Activated CD8-positive, alpha-beta memory T cell treated with anti-CD3 and anti-CD28 coated beads, Interleukin-2, amount 10 ng/mL, durations not matched to agents 7 days and 5 days (primary cell): ENCODE data around the gene TUBB4B. TPM values are rescaled to one million over a fixed set of nuclear protein-coding genes. Genes with fewer than 3 reads are reported as not detected.
A peak's percentile ranks its signal among the peaks of the same experiment; 100 is the strongest.
"Not testable (repeated sequence)": the region's sequence is repeated elsewhere in the genome, so short reads cannot be mapped to it uniquely, and the experiment has no call there.

ENCODE experiments used
- ATAC-seq: fragments of 150-1000 bp; cut with Tn5 transposase; one replicate; pipeline ENCODE4 v1.10.0; 2021; ENCODE audit warnings: moderate library complexity
- CTCF ChIA-PET: fragments of 350-600 bp; sonication (Branson Sonifier 250); formaldehyde crosslinking; loops from one replicate; lab custom pipeline; 2021; ENCODE audit warnings: antibody characterized with exemption; lab: Charles Lee
- DNase-seq: peaks from one replicate; pipeline ENCODE4 v3.0.0-alpha.2; 2020
- H3K27ac Mint-ChIP-seq: one replicate; pipeline ENCODE4 v1.8.0; 2021; ENCODE audit warnings: mild to moderate bottlenecking, mixed read lengths
- H3K27me3 Mint-ChIP-seq: one replicate; pipeline ENCODE4 v1.8.0; 2021; ENCODE audit warnings: mixed read lengths
- H3K36me3 Mint-ChIP-seq: one replicate; pipeline ENCODE4 v1.8.0; 2021; ENCODE audit warnings: mild to moderate bottlenecking, mixed read lengths
- H3K4me1 Mint-ChIP-seq: one replicate; pipeline ENCODE4 v1.8.0; 2021; ENCODE audit warnings: mixed read lengths
- H3K4me3 Mint-ChIP-seq: one replicate; pipeline ENCODE4 v1.8.0; 2021; ENCODE audit warnings: mild to moderate bottlenecking, moderate library complexity, mixed read lengths
- H3K9me3 Mint-ChIP-seq: one replicate; pipeline ENCODE4 v1.8.0; 2022; ENCODE audit warnings: low read depth, mixed read lengths
- total RNA-seq, 2 experiments: library from RNA; stranded (reverse); gene quantifications; one replicate each; pipeline ENCODE4 v1.2.3, GENCODE V29; 2021

Gene TUBB4B
- total RNA-seq, 2 experiments from 2014 or later, result 353 to 375 TPM

- H3K27me3 Mint-ChIP-seq, result no peaks in the 10 kb centered on the region
- DNase-seq, result no peak
- H3K9me3 Mint-ChIP-seq, result no peaks in the 10 kb centered on the region
- H3K4me3 Mint-ChIP-seq, result no peak overlapping the region
- CTCF ChIA-PET, result interaction anchor here (0.6 to 7.1 kb wide), 17 partner anchors 9 to 447 kb away, joined by 3 to 110 read pairs (median 6); partner anchors contain the start of genes ANAPC2, CYSRT1, DPP7 and NELFB
- peaks cover 15% of the 10 kb centered on the region for H3K36me3 Mint-ChIP-seq
- H3K27ac Mint-ChIP-seq, result no peak overlapping the region
- ATAC-seq, result no peak
- H3K4me1 Mint-ChIP-seq, result peaks cover 21% of the 10 kb centered on the region
These were observed 3.0 kb upstream of the TUBB4B start for GRCh38 chr9:137237759-137238726.

- not testable (repeated sequence) for DNase-seq, ATAC-seq, H3K27me3 Mint-ChIP-seq, H3K9me3 Mint-ChIP-seq
- CTCF ChIA-PET, result interaction anchor here (0.6 to 7.1 kb wide), 20 partner anchors 10 to 440 kb away, joined by 3 to 110 read pairs (median 6); partner anchors contain the start of genes ANAPC2, CYSRT1, DPP7 and MAN1B1
- Mint-ChIP-seq H3K4me3 (peak overlapping the region; percentile 74), H3K36me3 (peaks cover 21% of the 10 kb centered on the region), H3K4me1 (peaks cover 31% of the 10 kb centered on the region), H3K27ac (peak overlapping the region; percentile 69)
These were observed 1.4 kb upstream of the TUBB4B start for GRCh38 chr9:137239541-137240200.

- H3K4me3 Mint-ChIP-seq, result peak overlapping the region; percentile 74
- CTCF ChIA-PET, result interaction anchor here (0.6 to 7.1 kb wide), 24 partner anchors 10 to 511 kb away, joined by 3 to 110 read pairs (median 5); partner anchors contain the start of genes ANAPC2, CYSRT1, DPP7 and MAN1B1
- H3K9me3 Mint-ChIP-seq, result no peaks in the 10 kb centered on the region
- H3K27ac Mint-ChIP-seq, result peak overlapping the region; percentile 70
- peaks cover 31% of the 10 kb centered on the region for H3K4me1 Mint-ChIP-seq
- ATAC-seq (peak; percentile 22), DNase-seq (no peak)
- no peaks in the 10 kb centered on the region for H3K27me3 Mint-ChIP-seq
- peaks cover 21% of the 10 kb centered on the region for H3K36me3 Mint-ChIP-seq
These were observed 708 bp upstream of the TUBB4B start for GRCh38 chr9:137240318-137240840.

- H3K4me3 Mint-ChIP-seq, result peak overlapping the region; percentile 82
- CTCF ChIA-PET, result interaction anchor here (0.9 to 6.1 kb wide), 11 partner anchors 13 to 441 kb away, joined by 3 to 110 read pairs (median 8); partner anchors contain the start of genes CYSRT1, NDOR1, NELFB and RNF208
- no peaks in the 10 kb centered on the region for H3K27me3 Mint-ChIP-seq
- ATAC-seq (peak; percentile 18), DNase-seq (peak; percentile 81)
- H3K36me3 Mint-ChIP-seq, result peaks cover 21% of the 10 kb centered on the region
- H3K4me1 Mint-ChIP-seq, result peaks cover 31% of the 10 kb centered on the region
- peak overlapping the region; percentile 56 for H3K27ac Mint-ChIP-seq
- no peaks in the 10 kb centered on the region for H3K9me3 Mint-ChIP-seq
These were observed 592 bp downstream of the TUBB4B start for GRCh38 chr9:137241490-137242268.

GRCh38 chr9:137242269-137243203, 1.4 kb downstream of the TUBB4B start:
- CTCF ChIA-PET, result interaction anchor here (1.0 to 6.1 kb wide), 5 partner anchors 12 to 213 kb away, joined by 3 to 46 read pairs (median 3); partner anchors contain the start of genes NELFB and RNF224
- peaks cover 31% of the 10 kb centered on the region for H3K4me1 Mint-ChIP-seq
- H3K4me3 Mint-ChIP-seq, result peak overlapping the region; percentile 82
- H3K36me3 Mint-ChIP-seq, result peaks cover 21% of the 10 kb centered on the region
- peak overlapping the region; percentile 66 for H3K27ac Mint-ChIP-seq
- no peak for ATAC-seq
- no peaks in the 10 kb centered on the region for H3K9me3 Mint-ChIP-seq
- H3K27me3 Mint-ChIP-seq, result no peaks in the 10 kb centered on the region
- peak; percentile 58 for DNase-seq

GRCh38 chr9:137243266-137243625, 2.2 kb downstream of the TUBB4B start:
- not testable (repeated sequence) for H3K27me3 Mint-ChIP-seq, H3K9me3 Mint-ChIP-seq, H3K27ac Mint-ChIP-seq, ATAC-seq, DNase-seq
- H3K36me3 Mint-ChIP-seq, result peaks cover 21% of the 10 kb centered on the region
- peaks cover 29% of the 10 kb centered on the region for H3K4me1 Mint-ChIP-seq
- CTCF ChIA-PET, result interaction anchor here (1.0 to 6.1 kb wide), 5 partner anchors 11 to 214 kb away, joined by 3 to 46 read pairs (median 3); partner anchors contain the start of genes NELFB and RNF224
- peak overlapping the region; percentile 30 for H3K4me3 Mint-ChIP-seq

GRCh38 chr9:137243626-137244485, 2.8 kb downstream of the TUBB4B start:
- peak overlapping the region; percentile 30 for H3K4me3 Mint-ChIP-seq
- no peak overlapping the region for H3K27ac Mint-ChIP-seq
- peaks cover 23% of the 10 kb centered on the region for H3K4me1 Mint-ChIP-seq
- H3K9me3 Mint-ChIP-seq, result no peaks in the 10 kb centered on the region
- peaks cover 21% of the 10 kb centered on the region for H3K36me3 Mint-ChIP-seq
- CTCF ChIA-PET, result interaction anchor here (1.4 to 6.1 kb wide), 2 partner anchors 11 to 215 kb away, joined by 3 to 46 read pairs; partner anchors contain the start of gene NELFB
- DNase-seq (peak; percentile 53), ATAC-seq (no peak)
- no peaks in the 10 kb centered on the region for H3K27me3 Mint-ChIP-seq

- Mint-ChIP-seq H3K9me3 (no peaks in the 10 kb centered on the region), H3K27me3 (no peaks in the 10 kb centered on the region), H3K4me1 (peaks cover 19% of the 10 kb centered on the region), H3K4me3 (no peak overlapping the region), H3K36me3 (peaks cover 21% of the 10 kb centered on the region), H3K27ac (no peak overlapping the region)
- ATAC-seq (no peak), DNase-seq (no peak)
- CTCF ChIA-PET, result interaction anchor here (1.5 to 6.1 kb wide), 3 partner anchors 8 to 10 kb away, joined by 3 to 46 read pairs (median 23); partner anchors contain the start of gene NELFB
These were observed 3.7 kb downstream of the TUBB4B start for GRCh38 chr9:137244486-137245449.

GRCh38 chr9:137245450-137246421, 4.6 kb downstream of the TUBB4B start:
- ATAC-seq, result no peak
- no peak overlapping the region for H3K27ac Mint-ChIP-seq
- CTCF ChIA-PET, result interaction anchor here (1.5 to 5.2 kb wide), 2 partner anchors 9 kb away, joined by 3 to 23 read pairs; no protein-coding TSS in a partner anchor
- H3K9me3 Mint-ChIP-seq, result no peaks in the 10 kb centered on the region
- peaks cover 21% of the 10 kb centered on the region for H3K36me3 Mint-ChIP-seq
- H3K4me3 Mint-ChIP-seq, result no peak overlapping the region
- no peaks in the 10 kb centered on the region for H3K27me3 Mint-ChIP-seq
- H3K4me1 Mint-ChIP-seq, result peaks cover 19% of the 10 kb centered on the region
- DNase-seq, result no peak
